Measurements from ENCODE around the gene LILRA5.
"Not testable (repeated sequence)": the region's sequence is repeated elsewhere in the genome, so short reads cannot be mapped to it uniquely, and the experiment has no call there.

The LILRA5 gene

DNA sequence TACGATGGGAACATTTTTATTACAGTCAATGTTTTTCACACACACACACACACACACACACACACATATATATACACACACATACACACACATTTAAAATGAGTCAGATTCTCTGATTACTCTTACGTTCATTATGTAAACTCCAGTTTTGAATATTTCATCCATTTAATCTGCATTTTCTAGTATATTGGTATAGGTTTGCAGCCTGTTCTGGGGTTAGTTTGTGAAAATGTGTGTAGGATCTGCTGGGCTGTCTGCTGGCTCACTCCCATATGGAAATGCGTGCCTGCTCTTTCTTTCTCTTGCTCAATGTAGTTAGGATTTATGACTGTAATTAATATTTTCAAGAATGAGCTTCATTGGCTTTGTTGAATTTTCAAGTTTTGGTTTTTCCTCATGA is 39.1 kb downstream of the LILRA5 start:
- no peak for DNase-seq (ENCODE audit: low read depth)

DNA sequence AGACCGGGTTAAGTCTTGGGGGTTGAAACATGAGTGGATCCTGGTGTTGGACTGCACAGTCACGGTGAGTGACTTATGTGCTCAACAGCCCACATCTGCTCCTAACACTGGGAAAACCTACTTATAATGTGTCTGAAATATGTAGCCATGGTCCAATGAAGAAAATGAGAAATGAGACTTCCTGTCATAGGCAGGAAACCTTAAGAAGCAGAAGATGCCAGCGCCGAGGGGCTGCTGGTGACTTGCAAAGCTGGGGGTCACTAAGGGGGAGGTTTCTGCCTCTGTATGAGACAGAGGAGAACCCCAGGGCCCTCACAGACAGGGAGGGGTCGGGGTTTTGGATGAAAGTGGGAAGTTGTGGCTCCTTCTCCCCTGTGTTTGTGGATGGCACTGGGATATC is 40.8 kb downstream of the LILRA5 start:
- DNase-seq (ENCODE audit: low read depth), result not testable (repeated sequence)

DNA sequence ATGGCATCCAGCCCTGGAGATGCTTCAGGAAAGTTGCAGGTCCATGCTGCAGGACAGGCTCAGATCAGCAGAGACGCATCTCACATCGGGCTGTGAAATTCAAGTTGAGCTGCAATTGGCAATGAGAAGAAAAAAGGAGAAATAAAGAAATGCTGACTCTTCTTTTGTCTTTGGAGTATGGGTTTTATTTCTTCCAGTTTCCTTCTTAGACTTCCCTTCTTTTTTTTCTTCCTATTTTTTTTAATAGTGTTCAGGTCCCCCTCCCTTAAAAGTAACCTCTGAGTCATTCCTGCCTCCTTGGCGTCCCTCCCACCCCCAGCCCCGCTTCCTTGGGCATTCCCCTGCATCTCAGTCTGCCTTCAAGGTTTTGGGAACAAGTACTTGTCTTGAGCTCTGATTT is 41.4 kb downstream of the LILRA5 start:
- not testable (repeated sequence) for DNase-seq (ENCODE audit: low read depth)

DNA sequence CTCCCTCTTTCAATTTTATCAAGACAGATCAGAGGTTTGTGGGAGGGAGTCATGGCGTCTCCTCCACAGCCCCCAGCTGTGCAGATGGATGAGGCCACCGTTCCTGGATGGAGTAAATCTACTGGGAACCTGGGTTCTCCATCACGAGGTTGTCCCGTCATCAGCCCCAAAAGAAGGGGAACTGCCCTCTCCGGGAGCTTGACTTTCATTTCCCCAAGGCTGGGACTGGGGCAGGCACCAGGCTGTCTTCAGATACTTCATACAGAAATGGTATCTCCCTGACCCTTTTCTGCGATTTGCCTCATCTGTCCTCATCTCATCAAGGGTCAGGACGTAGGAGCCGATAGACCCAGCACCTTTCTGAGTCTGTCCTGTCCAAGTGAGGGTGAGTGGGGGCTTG is 41.9 kb downstream of the LILRA5 start:
- DNase-seq (ENCODE audit: low read depth), result no peak

DNA sequence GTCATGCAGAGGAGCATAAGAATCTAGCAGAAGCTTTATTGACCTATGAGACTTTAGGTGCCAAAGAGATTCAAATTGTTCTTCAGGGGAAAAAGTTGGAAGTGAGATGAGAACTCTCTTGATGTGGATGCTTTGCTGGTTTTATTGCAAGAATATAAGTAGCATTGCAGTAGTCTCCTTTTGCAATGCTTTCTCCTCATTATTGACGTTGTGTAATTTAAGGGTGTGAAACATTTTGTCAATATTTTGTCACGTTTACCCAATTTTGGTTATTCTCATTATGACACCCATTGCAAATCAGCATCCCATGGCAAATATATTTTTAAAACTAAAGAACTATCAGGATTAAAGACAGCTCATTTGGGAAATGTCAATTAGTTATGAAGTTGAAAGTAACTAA is 44.0 kb downstream of the LILRA5 start:
- DNase-seq (ENCODE audit: low read depth), result no peak

DNA sequence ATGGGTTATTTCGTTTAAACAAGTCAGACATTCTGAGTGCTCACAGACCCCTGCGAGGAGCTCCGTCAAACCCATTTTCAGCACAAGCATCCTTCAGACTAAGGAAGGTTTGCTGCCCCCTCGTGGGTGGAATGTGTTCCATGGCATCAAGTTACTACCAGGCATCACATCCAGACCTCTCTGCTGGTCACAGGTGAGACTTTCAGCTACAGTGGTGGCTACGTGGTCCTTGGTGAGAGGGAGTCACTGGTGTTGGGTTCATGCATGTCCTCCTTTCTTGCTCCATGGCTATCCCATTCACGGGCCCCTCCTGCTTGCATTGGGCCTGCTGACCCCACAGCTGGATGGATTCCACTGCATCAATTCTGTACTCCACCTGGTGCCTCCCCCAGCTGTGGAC is 46.8 kb downstream of the LILRA5 start:
- DNase-seq (ENCODE audit: low read depth), result no peak

DNA sequence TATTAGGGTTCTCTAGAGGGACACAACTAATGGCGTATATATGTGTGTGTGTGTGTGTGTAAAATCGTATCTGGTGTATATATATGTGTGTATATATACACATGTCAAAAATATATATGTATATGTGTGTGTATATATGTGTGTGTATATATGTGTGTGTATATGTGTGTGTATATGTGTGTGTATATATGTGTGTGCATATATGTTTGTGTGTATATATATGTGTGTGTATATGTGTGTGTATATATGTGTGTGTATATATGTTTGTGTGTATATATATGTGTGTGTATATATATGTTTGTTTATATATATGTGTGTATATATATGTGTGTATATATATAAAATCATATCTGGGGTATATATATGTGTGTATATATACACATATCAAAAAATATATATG is 50.5 kb downstream of the LILRA5 start:
- no peak for DNase-seq (ENCODE audit: low read depth)

DNA sequence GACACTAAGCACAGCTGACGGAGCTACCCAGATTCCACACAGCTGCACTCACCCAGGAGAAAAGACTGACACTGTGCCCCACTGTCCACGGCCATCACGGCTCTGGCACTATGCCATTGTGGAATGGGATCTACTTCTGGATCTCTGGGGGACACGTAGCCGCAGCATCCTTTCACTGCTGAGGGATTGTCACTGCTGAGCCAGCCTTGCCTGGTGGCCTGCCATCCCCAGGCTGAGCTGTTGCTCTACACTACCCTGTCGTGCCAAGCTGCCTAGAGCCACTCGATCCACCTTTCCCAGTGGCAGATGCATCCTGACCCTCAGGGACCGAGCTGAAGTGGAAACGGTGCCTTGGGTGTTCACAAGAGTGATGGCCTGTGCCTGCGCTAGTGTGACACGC is 50.9 kb downstream of the LILRA5 start:
- DNase-seq (ENCODE audit: low read depth), result no peak

DNA sequence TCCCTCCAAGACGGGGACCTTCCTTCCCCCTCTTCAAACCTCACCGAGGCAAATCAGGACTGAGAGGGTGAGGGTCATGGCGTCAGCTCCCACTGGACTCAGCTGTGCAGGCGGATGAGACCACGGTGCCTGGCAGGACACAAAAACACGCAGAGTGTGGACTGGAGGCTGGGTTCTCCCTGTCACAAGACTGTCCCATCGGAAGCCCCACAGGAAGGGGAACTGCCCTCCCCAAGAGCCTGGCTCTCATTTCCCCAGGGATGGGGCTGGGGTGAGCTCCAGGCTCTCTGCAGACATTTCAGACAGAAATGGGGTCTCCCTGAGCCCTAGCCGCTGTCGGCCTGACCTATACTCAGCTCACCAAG is 55.9 kb downstream of the LILRA5 start, which contains the start of gene LILRB5:
Gene LILRB5, minus strand, starts transcription at position 158 of the 365 bp plus-strand sequence. Its CDS starts 80 bp downstream, at position 78.
- no peak for DNase-seq (ENCODE audit: low read depth)
